Ovary (tissue), 3 donors: Measurements from ENCODE around the gene CYP3A5.

ENCODE experiments used
- EP300 ChIP-seq: sonication (generic); formaldehyde crosslinking; IDR thresholded peaks from one replicate; pipeline ENCODE4 v1.6.1; 2017; ENCODE audit warnings: antibody characterized with exemption
- POLR2A ChIP-seq: fragments of 450-650 bp; IDR thresholded peaks from one replicate; pipeline ENCODE4 v1.6.1; 2017; ENCODE audit warnings: antibody characterized with exemption, mild to moderate bottlenecking, moderate library complexity
- TF ChIP-seq, protein P1 (sequence below), 3 donors: fragments of 450-650 bp in 2 of 3; fragments of 200-600 bp in 1 of 3; IDR thresholded peaks; one replicate each; pipeline versions ENCODE4 v1.5.1 to v1.8.0; 2016 to 2022; ENCODE audit warnings: antibody characterized with exemption in 3 of 3, mild to moderate bottlenecking in 1 of 3
- donor health status: DM: no; HTN: no; CAD: no.

DNA sequence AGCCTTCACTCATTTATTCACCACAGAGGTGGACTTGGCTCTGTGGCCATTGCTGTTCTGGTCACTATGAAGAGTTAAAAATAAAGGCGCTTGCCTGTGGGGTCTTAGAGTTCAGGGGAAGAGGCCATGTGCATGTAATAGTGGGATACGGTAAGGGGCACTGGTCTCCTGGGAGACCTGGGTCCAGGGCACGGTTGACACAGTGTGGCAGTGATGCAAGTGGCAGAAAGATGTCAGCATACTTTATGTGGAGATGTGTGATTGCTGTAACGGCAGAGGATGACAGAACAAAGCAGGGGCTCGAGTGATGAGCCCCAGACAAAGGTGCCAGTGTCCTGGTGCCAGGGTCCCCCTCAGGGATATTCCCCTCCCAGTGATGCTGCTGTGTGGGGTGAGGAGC, 54.5 kb downstream of the CYP3A5 start:
- TF ChIP-seq, protein P1, sequence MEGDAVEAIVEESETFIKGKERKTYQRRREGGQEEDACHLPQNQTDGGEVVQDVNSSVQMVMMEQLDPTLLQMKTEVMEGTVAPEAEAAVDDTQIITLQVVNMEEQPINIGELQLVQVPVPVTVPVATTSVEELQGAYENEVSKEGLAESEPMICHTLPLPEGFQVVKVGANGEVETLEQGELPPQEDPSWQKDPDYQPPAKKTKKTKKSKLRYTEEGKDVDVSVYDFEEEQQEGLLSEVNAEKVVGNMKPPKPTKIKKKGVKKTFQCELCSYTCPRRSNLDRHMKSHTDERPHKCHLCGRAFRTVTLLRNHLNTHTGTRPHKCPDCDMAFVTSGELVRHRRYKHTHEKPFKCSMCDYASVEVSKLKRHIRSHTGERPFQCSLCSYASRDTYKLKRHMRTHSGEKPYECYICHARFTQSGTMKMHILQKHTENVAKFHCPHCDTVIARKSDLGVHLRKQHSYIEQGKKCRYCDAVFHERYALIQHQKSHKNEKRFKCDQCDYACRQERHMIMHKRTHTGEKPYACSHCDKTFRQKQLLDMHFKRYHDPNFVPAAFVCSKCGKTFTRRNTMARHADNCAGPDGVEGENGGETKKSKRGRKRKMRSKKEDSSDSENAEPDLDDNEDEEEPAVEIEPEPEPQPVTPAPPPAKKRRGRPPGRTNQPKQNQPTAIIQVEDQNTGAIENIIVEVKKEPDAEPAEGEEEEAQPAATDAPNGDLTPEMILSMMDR (IDR thresholded peaks at IDR 0.05): no peak
- TF ChIP-seq EP300 (no peak), POLR2A (no peak)
